Measurements from ENCODE around the gene STYXL1. TPM values are rescaled to one million over a fixed set of nuclear protein-coding genes. Genes with fewer than 3 reads are reported as not detected.

Gene STYXL1
- total and polyA plus RNA-seq, 2 experiments from 2014 or later = 28.0 to 39.2 TPM

DNA sequence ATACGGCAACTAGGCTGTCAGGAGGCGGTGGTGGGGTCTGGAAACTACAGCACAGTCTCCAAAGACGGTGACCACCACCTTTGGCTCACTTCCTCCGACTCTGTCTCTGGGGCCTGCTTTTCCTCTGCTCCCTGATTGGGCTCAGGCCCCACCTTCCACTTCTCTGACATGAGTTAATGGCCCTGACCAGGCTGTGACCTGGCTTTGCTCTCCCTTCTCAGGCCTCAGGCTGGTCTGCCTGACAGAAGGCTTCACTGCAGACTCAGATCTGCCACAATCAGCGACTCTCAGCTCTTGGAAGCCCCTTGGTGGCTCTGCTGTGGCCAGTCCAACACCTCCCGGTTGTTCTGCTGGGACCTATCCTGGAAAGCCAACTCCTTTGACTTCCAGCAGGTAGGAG, 7.7 kb downstream of the STYXL1 start:
- Histone ChIP-seq H4K20me1 (replicated peaks; ENCODE audit: insufficient read depth) (peaks cover 2% of the 10 kb centered on the region; the same call in 1 of the 2 replicates), H3K27me3 (ENCODE audit: insufficient read depth) (no peaks in the 10 kb centered on the region), H3K27ac (ENCODE audit: low read depth) (no peak overlapping the region), H3K4me2 (no peak overlapping the region), H3F3A (replicated peaks; ENCODE audit: low read depth) (no peaks in the 10 kb centered on the region), H3K4me3 (no peak overlapping the region), H2AFZ (no peak overlapping the region), H3K9me2 (ENCODE audit: insufficient read depth) (no peaks in the 10 kb centered on the region), H3K36me3 (ENCODE audit: insufficient read depth) (no peaks in the 10 kb centered on the region), H3K4me1 (ENCODE audit: insufficient read depth) (no peaks in the 10 kb centered on the region), H3K79me2 (replicated peaks; ENCODE audit: insufficient read depth) (peaks cover 11% of the 10 kb centered on the region)
- no peaks in the 10 kb centered on the region for H3K9me3 Mint-ChIP-seq
- H3K27ac Mint-ChIP-seq = no peak overlapping the region; the same call in 1 of the 2 replicates
- ATAC-seq (no peak), DNase-seq (ENCODE audit: low spot score) (no peak)
- H3K4me1 Mint-ChIP-seq = no peaks in the 10 kb centered on the region
- H3K36me3 Mint-ChIP-seq (ENCODE audit: low read depth) = peaks cover 2% of the 10 kb centered on the region; the same call in 1 of the 3 replicates
- H3K27me3 Mint-ChIP-seq (ENCODE audit: insufficient read depth, low read depth, poor library complexity) = peaks cover 1% of the 10 kb centered on the region
- no peak overlapping the region for H3K4me3 Mint-ChIP-seq
- TF ChIP-seq STAT1 (IDR thresholded peaks at IDR 0.05; ENCODE audit: unreplicated experiment) (no peak), ZNF331 (CRISPR knock-in tag; IDR thresholded peaks at IDR 0.05; ENCODE audit: low read depth) (no peak), REST (IDR thresholded peaks at IDR 0.05; ENCODE audit: unreplicated experiment) (no peak), ZNF114 (CRISPR knock-in tag; IDR thresholded peaks at IDR 0.05) (no peak), EZH2phosphoT487 (IDR thresholded peaks at IDR 0.05; ENCODE audit: unreplicated experiment) (no peak), ZNF462 (CRISPR knock-in tag; IDR thresholded peaks at IDR 0.05) (no peak), ETS1 (IDR thresholded peaks at IDR 0.05) (no peak), JUNB (IDR thresholded peaks at IDR 0.05; ENCODE audit: unreplicated experiment) (no peak), POLR2AphosphoS5 (IDR thresholded peaks at IDR 0.05; ENCODE audit: low read depth) (no peak), EZH2 (IDR thresholded peaks at IDR 0.05; ENCODE audit: low read depth, unreplicated experiment) (no peak), NANOG (IDR thresholded peaks at IDR 0.05; ENCODE audit: borderline replicate concordance) (no peak), CREB1 (CRISPR knock-in tag; IDR thresholded peaks at IDR 0.05; ENCODE audit: low read depth) (no peak)
- TF ChIP-seq, protein P1, sequence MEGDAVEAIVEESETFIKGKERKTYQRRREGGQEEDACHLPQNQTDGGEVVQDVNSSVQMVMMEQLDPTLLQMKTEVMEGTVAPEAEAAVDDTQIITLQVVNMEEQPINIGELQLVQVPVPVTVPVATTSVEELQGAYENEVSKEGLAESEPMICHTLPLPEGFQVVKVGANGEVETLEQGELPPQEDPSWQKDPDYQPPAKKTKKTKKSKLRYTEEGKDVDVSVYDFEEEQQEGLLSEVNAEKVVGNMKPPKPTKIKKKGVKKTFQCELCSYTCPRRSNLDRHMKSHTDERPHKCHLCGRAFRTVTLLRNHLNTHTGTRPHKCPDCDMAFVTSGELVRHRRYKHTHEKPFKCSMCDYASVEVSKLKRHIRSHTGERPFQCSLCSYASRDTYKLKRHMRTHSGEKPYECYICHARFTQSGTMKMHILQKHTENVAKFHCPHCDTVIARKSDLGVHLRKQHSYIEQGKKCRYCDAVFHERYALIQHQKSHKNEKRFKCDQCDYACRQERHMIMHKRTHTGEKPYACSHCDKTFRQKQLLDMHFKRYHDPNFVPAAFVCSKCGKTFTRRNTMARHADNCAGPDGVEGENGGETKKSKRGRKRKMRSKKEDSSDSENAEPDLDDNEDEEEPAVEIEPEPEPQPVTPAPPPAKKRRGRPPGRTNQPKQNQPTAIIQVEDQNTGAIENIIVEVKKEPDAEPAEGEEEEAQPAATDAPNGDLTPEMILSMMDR (conservative IDR thresholded peaks at IDR 0.05; ENCODE audit: low read depth in 2 of 2) = no peak

Data from GM23338 (cell line).